OCI-LY3 (cell line): Measurements from ENCODE around the gene GPX7.

Experiments used
- H2AFZ ChIP-seq: fragments of 200-600, 300-600 bp; shearing (Covaris generic); 2 replicates; pipeline ENCODE4 v1.6.0; 2014; ENCODE audit warnings: antibody characterized with exemption, low read depth, low read length
- H3K27ac ChIP-seq: fragments of 200-600, 300-600 bp; sonication (generic); 2 replicates; pipeline ENCODE4 v1.5.1; 2014; ENCODE audit warnings: mild to moderate bottlenecking, low read length, moderate library complexity, mixed read lengths
- H3K27me3 ChIP-seq: fragments of 200-600, 300-600 bp; sonication (generic); 2 replicates; pipeline ENCODE4 v1.6.1; 2014; ENCODE audit warnings: low read depth, low read length, mixed read lengths
- H3K36me3 ChIP-seq: fragments of 200-600, 300-600 bp; sonication (generic); replicated peaks from 2 replicates; pipeline ENCODE3; 2014; ENCODE audit warnings: low read depth, low read length, mixed read lengths
- H3K4me1 ChIP-seq: fragments of 300-600, 200-600 bp; sonication (generic); 2 replicates; pipeline ENCODE4 v1.6.1; 2014; ENCODE audit warnings: low read length, mixed read lengths
- H3K4me2 ChIP-seq: fragments of 200-600, 300-600 bp; sonication (generic); 2 replicates; pipeline ENCODE4 v1.6.1; 2014; ENCODE audit warnings: low read length, mixed read lengths
- H3K4me3 ChIP-seq: fragments of 300-600, 200-600 bp; sonication (generic); 2 replicates; pipeline ENCODE4 v1.5.1; 2014; ENCODE audit warnings: antibody characterized with exemption, mild to moderate bottlenecking, low read length, moderate library complexity
- H3K79me2 ChIP-seq: fragments of 300-600, 200-600 bp; shearing (Covaris generic); 2 replicates; pipeline ENCODE4 v1.6.1; 2014; ENCODE audit warnings: mild to moderate bottlenecking, low read length, mixed read lengths
- H3K9ac ChIP-seq: fragments of 300-600, 200-600 bp; shearing (Covaris generic); 2 replicates; pipeline ENCODE4 v1.6.0; 2014; ENCODE audit warnings: mild to moderate bottlenecking, low read length, moderate library complexity
- H3K9me3 ChIP-seq: fragments of 200-600, 300-600 bp; shearing (Covaris generic); 2 replicates; pipeline ENCODE4 v1.6.1; 2014; ENCODE audit warnings: low read length, mixed read lengths; ENCODE audit not compliant: insufficient read depth
- H4K20me1 ChIP-seq: fragments of 200-600, 300-600 bp; sonication (generic); 2 replicates; pipeline ENCODE4 v1.6.1; 2016; ENCODE audit warnings: low read length, mixed read lengths; ENCODE audit not compliant: insufficient read depth
- EZH2phosphoT487 ChIP-seq: fragments of 200-600 bp; shearing (Covaris generic); IDR thresholded peaks from 2 replicates; pipeline ENCODE4 v1.6.1; 2018; ENCODE audit warnings: antibody characterized with exemption, mixed run types, low read depth
- TF ChIP-seq, protein P1 (sequence below): fragments of 200-600, 300-600 bp; sonication (generic); IDR thresholded peaks from 2 replicates; pipeline ENCODE4 v1.5.1; 2014; ENCODE audit warnings: antibody characterized with exemption, low read length, low read depth

GPX7 gene

DNA sequence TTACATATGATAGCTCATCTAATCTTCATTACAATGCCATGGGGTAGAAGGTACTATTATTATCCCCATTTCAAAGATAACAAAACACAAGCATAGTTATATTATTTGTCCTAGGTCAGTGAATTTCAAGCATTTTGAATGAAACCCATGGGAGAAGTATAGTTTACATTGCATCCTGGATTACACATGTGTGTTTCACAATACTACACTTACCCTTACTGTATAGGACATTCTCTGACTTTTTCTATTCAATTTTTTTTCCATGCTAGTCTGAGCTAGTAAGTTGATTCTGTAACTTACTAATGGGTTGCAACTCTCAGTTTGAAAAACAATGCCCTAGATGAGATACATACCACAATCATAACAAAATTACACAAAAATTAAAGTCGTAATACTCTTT lies 8.7 kb upstream of the GPX7 start:
- Histone ChIP-seq H3K79me2 (no peaks in the 10 kb centered on the region), H3K27me3 (no peaks in the 10 kb centered on the region), H3K27ac (peak overlapping the region; percentile 80), H2AFZ (no peak overlapping the region), H3K9ac (peak overlapping the region; percentile 26; the same call in 1 of the 2 replicates), H4K20me1 (no peaks in the 10 kb centered on the region), H3K36me3 (no peaks in the 10 kb centered on the region), H3K4me1 (peaks cover 39% of the 10 kb centered on the region), H3K4me3 (peak overlapping the region; percentile 16), H3K4me2 (peak overlapping the region; percentile 69), H3K9me3 (no peaks in the 10 kb centered on the region)
- no peak for TF ChIP-seq EZH2phosphoT487
- TF ChIP-seq, protein P1, sequence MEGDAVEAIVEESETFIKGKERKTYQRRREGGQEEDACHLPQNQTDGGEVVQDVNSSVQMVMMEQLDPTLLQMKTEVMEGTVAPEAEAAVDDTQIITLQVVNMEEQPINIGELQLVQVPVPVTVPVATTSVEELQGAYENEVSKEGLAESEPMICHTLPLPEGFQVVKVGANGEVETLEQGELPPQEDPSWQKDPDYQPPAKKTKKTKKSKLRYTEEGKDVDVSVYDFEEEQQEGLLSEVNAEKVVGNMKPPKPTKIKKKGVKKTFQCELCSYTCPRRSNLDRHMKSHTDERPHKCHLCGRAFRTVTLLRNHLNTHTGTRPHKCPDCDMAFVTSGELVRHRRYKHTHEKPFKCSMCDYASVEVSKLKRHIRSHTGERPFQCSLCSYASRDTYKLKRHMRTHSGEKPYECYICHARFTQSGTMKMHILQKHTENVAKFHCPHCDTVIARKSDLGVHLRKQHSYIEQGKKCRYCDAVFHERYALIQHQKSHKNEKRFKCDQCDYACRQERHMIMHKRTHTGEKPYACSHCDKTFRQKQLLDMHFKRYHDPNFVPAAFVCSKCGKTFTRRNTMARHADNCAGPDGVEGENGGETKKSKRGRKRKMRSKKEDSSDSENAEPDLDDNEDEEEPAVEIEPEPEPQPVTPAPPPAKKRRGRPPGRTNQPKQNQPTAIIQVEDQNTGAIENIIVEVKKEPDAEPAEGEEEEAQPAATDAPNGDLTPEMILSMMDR = no peak

DNA sequence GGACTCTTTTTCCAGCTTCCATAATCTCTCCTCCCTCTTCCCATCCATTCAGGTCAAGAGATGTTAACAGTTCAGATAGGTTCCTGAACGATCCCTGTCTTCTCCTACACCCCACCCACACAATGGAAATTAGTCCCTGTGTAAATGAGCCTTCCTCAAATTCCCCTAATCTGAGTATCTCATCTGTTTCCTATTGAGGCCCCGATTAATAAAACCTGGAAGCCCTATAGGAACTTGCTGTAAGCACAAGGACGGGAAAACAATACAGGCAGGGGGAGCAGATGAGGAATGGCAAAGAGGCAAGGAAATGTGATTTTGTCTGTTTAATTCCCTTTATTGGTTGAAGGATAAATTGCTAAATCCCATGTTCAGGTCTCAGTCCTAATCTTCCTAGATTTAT lies 7.1 kb upstream of the GPX7 start:
- H3K36me3 ChIP-seq = no peaks in the 10 kb centered on the region

DNA sequence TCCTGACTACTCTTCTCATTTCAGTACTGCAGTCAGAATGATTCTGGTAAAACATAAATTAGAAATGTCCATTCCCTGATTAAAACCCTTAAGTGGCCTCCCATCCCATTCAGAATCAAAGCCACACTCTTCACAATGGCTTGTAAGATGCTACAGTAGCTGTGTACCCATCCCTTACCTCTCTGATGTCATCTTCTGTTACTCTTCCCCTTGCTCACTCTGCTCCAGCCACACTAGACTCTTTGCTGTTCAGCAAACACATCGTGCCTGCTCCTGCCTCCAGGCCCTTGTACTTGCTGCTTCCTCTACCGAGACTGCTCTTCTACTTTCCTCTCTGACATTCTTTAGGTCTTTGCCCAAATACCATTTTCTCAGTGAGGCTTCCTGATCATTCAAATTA lies 4.3 kb upstream of the GPX7 start:
- H3K79me2 ChIP-seq = peaks cover 5% of the 10 kb centered on the region
- H3K27ac ChIP-seq = no peak overlapping the region
- no peaks in the 10 kb centered on the region for H4K20me1 ChIP-seq
- no peak overlapping the region for H3K9ac ChIP-seq
- H3K4me2 ChIP-seq = no peak overlapping the region
- peaks cover 22% of the 10 kb centered on the region for H3K4me1 ChIP-seq
- no peak overlapping the region for H2AFZ ChIP-seq
- TF ChIP-seq, protein P1 = no peak
- no peak for TF ChIP-seq EZH2phosphoT487
- H3K9me3 ChIP-seq = no peaks in the 10 kb centered on the region
- no peaks in the 10 kb centered on the region for H3K36me3 ChIP-seq
- no peak overlapping the region for H3K4me3 ChIP-seq
- no peaks in the 10 kb centered on the region for H3K27me3 ChIP-seq

More for the DNA sequence above, 7.1 kb upstream of the GPX7 start:
- TF ChIP-seq, protein P1 = no peak
- no peak for TF ChIP-seq EZH2phosphoT487
- Histone ChIP-seq H3K4me2 (no peak overlapping the region), H3K9ac (no peak overlapping the region), H3K9me3 (no peaks in the 10 kb centered on the region), H3K79me2 (no peaks in the 10 kb centered on the region), H3K27me3 (no peaks in the 10 kb centered on the region), H2AFZ (no peak overlapping the region), H3K4me3 (no peak overlapping the region), H4K20me1 (no peaks in the 10 kb centered on the region), H3K27ac (no peak overlapping the region), H3K4me1 (peaks cover 28% of the 10 kb centered on the region)

DNA sequence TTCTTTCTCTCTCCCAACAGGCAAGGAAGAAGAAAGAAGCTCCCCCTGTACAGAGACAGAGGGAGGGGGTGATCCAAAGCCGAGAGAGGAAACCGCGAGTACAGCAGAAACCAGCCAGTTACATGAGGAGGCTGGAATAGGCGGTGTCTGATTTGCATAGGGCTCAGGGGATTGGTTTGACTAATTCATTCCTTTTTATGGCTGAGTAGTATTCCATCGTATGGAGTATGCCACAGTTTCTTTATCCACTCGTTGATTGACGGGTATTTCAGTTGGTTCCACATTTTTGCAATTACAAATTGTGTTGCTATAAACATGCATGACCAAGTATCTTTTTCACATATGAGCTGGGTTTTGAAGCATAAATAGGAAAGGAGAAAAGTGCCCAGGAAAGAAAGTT lies 3.4 kb upstream of the GPX7 start:
- Histone ChIP-seq H3K4me1 (peaks cover 22% of the 10 kb centered on the region), H4K20me1 (no peaks in the 10 kb centered on the region), H3K27ac (no peak overlapping the region), H2AFZ (no peak overlapping the region), H3K9me3 (no peaks in the 10 kb centered on the region), H3K9ac (no peak overlapping the region), H3K27me3 (no peaks in the 10 kb centered on the region), H3K4me2 (no peak overlapping the region), H3K36me3 (no peaks in the 10 kb centered on the region), H3K4me3 (no peak overlapping the region), H3K79me2 (peaks cover 13% of the 10 kb centered on the region)
- TF ChIP-seq EZH2phosphoT487 = no peak
- TF ChIP-seq, protein P1 = no peak
